HK-2 (cell line): ENCODE results near the gene CERK.

ENCODE experiments used
- DNase-seq: peaks from one replicate; pipeline ENCODE4 v3.0.0-alpha.2; 2018; ENCODE audit not compliant: unreplicated experiment

Gene CERK

GRCh38 chr22:46678003-46678657, 59.9 kb downstream of the CERK start:
- no peak for DNase-seq

GRCh38 chr22:46677323-46678002, 60.6 kb downstream of the CERK start:
- no peak for DNase-seq

- DNase-seq: no peak
Observed at GRCh38 chr22:46676881-46677280, 61.2 kb downstream of the CERK start.

DNA sequence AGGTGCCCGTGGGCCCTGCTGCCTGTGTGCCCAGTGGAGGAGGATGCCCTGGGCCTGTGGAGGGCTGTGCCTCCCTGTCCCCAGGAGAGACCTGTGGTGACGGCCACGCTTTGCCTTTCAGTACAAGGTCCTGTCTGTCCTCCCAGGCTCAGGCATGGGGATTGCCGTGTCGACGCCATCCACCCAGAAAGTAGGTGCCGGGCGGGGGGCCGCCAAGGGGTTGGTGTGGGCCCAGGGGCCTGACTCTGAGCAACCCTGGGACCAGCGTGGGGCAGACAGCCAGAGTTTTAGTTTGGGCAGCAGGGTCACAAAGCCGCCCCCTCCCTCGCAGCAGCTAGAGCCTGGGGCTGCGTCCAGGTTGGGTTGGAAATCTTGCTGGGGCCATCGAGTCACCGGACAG, 61.6 kb downstream of the CERK start:
- DNase-seq: no peak

DNA sequence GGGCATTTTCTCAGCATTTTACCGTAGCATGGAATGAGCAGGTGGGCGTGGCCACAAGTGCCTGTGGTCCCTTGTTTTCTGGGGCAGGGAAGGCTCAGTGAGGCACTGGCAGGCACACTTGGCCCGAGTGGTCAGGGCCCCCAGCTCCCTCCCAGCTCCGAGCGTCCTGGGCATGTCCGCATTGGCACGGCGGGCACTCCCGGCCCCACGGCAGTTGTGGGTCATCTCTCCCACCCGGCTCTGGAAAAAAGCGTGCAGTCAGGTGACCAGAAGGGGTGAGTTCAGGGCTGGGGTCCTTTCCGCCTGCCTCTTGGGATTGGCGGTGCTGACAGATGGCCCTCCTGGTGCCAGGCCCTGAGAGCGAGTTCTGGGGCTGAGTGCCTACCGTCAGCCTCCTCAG, 62.1 kb downstream of the CERK start:
- DNase-seq: no peak

DNA sequence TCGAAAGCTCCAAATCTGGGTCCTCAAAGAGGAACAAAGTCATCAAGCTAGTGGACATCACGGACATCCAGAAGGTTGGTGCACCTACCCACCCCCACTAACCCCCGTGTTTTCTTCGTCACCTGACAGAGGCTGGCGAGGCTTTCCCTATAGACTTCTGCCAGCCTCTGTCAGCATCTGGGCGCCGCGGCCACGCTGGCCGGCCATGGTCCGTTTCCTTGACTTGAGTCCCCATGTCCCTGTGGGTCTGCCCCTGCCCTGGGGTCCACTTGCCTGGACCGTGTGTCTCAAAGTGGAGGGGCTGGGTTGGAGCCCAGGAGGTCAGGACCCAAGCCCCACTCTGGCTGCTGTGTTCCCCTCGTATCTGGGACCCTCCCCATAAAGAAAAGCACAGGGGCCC, 62.6 kb downstream of the CERK start:
- no peak for DNase-seq

GRCh38 chr22:46674906-46675305, 63.1 kb downstream of the CERK start:
- no peak for DNase-seq

DNA sequence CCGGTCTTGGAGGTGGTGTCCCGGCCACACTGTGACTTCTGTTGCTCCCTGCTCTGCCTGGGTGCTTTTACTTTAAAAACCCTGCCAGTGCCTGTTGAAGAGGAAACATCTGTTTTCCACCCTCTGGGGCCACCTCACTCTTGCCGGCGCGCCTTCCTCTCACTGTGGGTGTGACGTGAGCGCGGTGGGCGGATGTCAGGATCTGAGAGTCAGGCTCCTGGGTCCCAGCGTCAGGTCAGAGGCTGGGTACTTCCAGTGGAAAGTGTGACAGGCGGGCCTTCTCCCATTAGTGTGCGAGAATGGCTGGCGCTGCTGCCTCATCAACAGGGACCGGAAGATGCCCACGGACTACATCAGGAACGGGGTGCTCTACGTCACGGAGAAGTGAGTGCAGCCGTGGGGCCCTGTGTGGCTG, 63.7 kb downstream of the CERK start:
- DNase-seq: no peak

- no peak for DNase-seq
Observed at GRCh38 chr22:46673662-46674236, 64.3 kb downstream of the CERK start.

GRCh38 chr22:46673205-46673604, 64.8 kb downstream of the CERK start:
- DNase-seq: no peak

GRCh38 chr22:46672731-46673130, 65.3 kb downstream of the CERK start:
- no peak for DNase-seq

DNA sequence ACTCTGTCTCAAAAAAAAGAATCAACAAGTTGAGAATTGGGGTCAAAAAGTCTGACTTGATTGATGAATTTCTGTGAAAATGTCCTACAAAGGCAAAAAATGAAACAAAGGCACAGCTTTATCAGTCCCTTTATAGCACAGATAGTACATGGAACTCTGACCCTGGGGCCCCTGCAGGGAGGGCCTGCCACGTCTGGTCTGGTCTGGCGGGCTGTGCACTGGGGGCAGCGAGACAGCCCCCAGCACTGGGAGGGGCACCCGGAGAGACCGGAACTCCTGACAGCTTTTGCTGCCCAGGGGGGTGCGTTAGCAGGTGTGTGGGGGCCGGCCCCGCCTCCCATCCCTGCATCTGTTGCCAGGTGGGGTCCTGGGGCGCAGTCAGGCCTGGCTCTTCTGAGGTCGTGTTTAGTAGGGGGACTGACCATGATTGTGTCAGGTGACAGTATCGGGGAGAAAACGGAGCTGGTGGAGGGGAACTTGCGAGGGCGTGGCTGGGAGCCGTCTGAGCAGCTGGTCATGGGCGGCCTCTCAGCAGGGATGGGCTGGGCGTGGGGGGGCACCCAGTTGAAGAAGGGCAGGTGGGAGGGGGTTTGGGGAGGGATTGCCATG, 66.1 kb downstream of the CERK start:
- DNase-seq: no peak

DNA sequence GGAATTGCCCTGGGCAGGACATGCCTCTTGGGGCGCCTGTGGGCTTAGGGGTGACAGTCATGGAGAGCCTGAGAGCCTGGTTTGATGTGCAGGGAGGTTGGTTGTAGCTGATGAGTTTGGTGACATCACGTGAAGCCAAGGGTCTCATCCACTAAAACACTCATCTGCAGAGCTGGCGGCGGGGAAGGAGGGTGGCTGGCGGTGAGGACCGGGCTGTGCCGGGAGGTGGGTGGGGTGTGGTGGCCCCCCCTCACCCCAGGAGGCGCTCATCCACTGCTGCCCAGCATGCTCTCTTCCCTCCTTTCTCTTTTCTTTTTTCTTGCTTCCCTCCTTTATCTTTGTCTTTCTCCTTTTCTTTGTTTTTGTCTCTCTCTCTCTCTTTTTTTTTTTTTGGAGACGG, 68.9 kb downstream of the CERK start:
- DNase-seq: no peak

DNA sequence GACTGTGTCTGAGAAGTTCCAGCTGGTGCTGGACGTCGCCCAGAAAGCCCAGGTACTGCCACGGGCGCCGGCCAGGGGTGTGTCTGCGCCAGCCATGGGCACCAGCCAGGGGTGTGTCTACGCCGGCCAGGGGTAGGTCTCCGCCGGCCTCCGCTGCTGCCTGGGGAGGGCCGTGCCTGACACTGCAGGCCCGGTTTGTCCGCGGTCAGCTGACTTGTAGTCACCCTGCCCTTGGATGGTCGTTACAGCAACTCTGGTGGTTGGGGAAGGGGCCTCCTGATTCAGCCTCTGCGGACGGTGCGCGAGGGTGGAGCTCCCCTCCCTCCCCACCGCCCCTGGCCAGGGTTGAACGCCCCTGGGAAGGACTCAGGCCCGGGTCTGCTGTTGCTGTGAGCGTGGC, 69.9 kb downstream of the CERK start:
- no peak for DNase-seq

DNA sequence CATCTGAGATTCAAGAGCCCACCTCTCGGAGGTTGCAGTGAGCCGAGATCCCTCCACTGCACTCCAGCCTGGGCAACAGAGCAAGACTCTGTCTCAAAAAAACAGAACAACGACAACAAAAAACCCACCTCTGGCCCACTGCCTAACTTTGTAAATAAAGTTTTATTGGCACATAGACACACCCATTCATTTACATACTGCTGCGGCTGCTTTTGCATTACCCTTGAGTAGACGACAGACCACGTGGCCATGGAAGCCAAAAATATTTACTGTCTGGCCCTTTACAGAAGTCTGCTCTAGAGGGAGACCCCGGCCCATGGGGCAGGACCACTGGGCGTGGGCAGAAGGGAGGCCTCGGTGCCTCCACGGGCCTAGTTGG, 70.8 kb downstream of the CERK start:
- DNase-seq: no peak

- no peak for DNase-seq
Observed at GRCh38 chr22:46666577-46667244, 71.3 kb downstream of the CERK start.

DNA sequence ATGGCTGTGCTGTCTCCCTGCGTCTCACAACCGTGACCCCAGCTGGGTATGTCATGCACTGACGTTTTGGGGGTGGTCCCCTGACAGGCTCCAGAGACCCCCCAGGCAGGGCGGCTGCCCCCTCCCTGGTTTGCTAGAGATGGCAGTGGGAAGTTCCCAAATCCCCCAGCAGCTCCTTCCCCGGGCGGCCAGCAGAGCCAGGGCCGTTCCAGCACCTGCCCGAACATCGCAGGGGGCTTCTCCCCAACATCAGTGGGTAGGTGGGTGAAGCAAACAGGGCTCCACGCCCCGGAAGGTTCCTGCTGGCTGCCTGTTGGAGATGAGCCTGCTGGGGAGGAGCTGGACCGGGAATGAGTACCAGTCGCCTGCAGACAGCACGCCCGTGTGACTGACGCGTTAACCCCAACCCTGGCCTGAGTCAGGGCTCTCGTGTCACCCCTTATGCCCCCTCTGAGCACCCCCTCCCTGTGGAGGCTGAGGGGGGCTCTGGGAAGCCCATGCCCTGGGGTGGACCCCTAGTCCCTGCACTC, 72.2 kb downstream of the CERK start:
- DNase-seq: no peak

DNA sequence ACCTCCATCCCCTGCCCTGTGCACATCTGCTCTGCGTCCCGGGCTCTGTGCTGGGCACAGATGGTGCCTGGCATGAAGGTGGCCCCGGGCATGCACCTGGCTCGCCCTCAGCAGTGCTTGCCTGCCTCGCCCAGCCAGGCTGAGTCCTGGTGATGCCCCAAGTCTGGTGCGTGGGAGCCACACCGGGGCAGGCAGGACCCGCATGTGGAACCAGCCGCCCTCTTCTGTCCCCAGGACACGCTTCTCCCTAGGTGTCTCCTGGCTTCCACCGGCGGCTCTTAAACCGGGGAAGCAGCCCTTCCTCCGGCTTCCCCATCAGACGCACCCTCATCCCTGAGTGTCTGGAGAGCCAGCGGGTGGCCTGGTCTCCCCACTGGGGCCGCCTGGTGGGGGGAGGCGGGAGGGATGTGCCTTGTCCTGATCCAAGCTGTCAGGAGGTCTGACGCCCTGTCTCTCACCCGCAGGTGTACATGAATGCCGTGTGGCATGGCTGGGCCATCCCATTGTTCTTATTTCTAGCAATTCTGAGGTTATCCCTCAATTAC, 72.8 kb downstream of the CERK start:
- no peak for DNase-seq

GRCh38 chr22:46664301-46664855, 73.7 kb downstream of the CERK start:
- no peak for DNase-seq

- no peak for DNase-seq
Observed at GRCh38 chr22:46663436-46664100, 74.5 kb downstream of the CERK start.

DNA sequence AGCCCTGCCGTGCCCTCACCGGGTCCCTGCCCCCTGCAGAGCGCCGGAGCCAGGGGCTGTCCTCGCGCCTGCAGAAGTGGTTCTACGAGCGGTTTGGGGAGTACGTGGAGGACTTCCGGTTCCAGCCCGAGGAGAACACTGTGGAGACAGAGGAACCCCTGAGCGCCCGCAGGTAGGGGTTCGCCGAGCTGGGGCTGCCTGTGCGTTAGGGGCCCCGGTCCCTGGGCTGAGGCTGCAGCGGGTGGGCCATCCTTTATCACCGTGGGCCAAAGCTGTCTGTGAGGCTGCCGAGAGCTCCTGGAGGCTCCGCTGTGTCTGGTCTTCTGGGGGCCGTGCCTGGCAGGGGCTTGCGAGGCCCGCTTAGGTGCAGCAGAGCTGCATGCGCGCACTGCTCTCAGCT, 75.1 kb downstream of the CERK start:
- no peak for DNase-seq
